HG02943 (cell line): Measurements from ENCODE around the gene PSD4.

ENCODE experiments used
- ATAC-seq: cut with Tn5 transposase; IDR thresholded peaks from one replicate; pipeline ENCODE4 v1.9.1; 2021; ENCODE audit warnings: mild to moderate bottlenecking, low read depth, moderate library complexity; ENCODE audit not compliant: unreplicated experiment

The PSD4 gene

GRCh38 chr2:113141451-113141850 lies 32.3 kb upstream of the PSD4 start:
- no peak for ATAC-seq

GRCh38 chr2:113142290-113142689 lies 31.5 kb upstream of the PSD4 start:
- no peak for ATAC-seq

GRCh38 chr2:113144259-113144658 lies 29.5 kb upstream of the PSD4 start:
- ATAC-seq: no peak

DNA sequence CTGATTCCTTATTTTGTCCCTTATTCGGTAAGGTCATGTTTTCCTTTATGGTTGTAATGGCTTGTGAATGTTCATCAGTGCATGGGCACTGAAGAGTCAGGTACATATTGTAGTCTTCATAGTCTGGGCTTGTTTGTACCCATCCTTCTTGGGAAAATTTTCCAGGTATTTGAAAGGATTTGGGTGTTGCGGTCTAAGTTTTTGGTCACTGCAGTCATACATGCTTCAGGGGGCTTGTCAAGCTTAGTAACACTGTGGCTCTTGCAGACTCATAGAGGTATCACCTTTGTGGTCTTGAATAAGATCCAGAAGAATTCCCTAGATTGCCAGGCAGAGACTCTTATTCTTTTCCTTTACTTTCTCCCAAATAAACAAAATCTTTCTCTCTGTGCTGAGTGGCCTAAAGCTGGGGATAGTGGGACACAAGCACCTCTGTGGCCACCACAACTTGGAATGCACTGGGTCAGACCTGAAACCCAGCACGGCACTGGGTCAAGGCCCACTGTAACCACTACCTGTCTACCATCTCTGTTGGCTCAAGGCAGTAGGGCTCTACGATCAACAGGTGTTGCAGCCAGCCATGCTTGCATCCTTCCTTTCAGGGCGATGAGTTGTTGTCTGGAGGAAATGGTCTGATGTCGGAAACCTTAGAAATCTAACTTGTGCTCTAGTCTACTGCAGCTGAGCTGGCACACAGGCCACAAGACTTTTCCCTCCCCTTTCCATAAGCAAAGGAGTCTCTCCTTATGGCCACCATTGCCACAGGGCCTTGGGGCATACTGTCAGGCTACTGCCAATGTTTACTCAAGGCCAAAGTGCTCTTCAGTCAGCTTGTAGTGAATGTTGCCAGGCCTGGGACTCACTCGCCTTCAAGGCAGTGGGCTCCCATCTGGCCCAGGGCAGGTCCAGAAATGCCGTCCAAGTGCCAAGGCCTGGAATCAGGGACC lies 24.9 kb upstream of the PSD4 start:
- no peak for ATAC-seq

DNA sequence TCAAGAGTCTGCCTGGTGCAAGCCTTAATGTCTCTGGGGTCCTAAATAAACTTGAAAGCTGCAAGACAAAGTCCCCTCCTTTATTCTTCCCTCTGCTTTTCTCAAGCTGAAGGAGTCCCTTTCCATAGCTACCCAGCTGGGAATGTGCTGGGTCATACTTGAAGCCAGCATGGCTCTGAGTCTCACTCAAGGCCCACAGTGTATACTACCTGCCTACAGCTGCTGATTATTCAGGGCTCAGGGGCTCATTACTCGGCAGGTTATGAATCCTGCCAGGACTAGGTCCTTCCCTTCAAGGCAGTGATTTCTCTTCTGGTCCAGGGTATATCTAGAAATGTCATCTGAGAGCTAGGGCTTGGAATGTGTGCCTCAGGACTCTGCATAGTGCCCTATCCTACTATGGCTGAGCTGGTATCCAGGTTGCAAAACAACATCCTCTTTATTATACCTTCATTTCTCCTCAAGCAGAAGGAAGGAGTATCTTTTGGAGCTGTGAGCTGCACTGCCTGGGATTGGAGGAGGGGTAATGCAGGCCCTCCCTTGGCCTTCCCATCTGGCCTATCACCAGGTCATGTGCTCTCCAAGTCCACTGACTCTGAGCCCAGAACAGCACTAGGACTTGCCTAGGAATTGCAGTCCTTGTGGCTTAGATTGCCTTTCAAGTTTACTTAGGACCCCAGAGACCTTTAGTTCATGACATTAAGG lies 24.1 kb upstream of the PSD4 start:
- no peak for ATAC-seq

GRCh38 chr2:113150258-113150601 lies 23.5 kb upstream of the PSD4 start:
- no peak for ATAC-seq

GRCh38 chr2:113155331-113155730 lies 18.4 kb upstream of the PSD4 start:
- no peak for ATAC-seq

- ATAC-seq: no peak
These were observed 17.3 kb upstream of the PSD4 start for GRCh38 chr2:113156278-113157117.

DNA sequence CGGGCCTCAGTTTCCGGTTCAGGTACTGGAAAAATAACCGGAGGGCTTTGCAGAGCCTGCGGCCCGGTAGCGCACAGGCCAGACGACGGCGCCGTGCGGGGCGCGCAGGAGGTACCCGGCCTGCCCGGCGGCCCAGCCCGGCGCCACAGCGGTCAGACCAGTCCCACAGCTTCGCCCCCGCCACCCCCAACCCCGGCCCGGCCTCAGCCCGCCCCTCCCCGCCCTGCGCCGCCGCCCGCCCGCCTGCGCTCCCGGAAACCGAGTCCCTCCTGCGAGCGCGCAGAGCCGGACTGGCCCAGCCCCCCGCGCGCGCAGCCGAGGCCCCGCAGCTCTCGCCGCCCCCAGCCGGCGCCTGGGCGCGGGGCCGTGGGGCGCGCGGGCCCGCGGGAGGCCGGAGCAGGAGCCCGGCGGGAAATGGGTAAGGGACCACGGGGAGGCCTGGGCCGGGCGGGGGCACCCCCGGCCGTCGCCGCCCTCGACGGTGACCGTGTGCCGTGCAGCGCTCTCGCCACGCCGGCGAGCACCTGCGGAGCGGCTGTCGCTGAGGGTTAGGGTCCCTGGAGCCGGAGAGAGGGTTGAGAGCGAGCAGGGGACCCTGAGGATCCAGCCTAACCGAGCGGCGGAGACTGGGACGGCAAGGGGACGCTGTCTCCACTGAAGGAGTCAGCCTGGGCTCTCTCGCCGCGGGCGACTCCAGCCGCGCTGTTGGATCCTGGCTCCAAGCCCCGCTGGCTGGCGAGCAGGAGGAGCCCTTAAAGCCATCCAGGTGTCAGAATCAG lies 16.5 kb upstream of the PSD4 start:
- ATAC-seq: no peak

DNA sequence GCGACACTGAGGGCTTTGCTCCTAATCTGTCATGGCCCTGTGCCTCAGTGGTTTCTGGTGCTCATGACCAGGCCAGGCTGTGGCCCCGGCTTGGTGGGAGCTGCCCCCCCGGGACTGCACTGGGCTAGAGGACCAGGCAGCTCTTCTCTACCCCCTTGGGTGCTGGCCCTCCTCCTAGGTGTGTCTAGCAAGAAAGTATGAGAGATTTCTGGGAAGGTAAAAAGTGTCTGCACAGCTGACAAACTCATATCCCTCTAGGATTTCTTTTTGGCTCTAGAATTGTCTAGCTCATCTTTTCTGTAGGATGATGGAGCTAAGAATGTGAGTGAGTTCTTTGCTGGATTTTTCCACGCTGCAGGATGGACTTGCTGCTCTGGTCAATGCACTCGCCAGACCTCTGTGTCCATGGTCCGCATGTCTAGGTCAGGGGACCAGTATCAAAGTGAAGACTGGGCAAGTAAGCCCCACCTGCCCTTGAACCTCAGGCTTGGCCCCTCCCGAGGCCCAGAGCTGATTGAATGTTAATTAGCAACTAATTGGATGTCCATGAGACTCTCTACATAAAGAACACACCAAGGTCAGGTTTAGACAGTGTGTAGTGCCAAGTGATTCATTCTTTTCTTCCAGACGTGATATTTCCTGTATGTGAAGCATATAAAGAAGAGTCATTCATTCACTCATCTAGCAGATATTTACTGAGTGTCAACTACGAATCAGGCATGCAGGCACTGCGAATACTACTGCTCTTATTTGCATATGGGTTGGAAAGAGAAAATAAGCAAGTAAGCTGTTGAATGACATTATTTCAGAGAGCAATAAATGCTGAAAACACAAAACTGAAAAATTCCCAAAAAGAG lies 15.6 kb upstream of the PSD4 start:
- no peak for ATAC-seq

GRCh38 chr2:113158884-113159553 lies 14.8 kb upstream of the PSD4 start:
- ATAC-seq: no peak

DNA sequence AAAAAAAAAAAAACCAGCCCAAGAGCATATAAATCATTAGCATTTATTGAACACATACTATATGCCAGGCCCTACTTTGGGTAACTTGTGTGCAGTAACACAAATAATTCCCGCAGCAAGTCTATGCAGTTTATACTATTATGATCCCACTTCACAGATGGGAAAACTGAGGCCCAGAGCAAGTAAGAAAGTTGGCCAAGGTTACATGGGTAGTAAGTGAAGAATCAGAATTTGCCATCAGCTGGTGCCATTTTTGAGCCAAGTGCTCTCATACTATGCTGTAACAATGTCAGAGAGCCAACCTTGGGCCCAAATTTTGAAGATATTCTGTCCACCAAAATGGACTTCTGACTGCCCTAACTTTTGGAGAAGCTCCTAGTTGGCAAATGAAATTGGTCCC lies 13.5 kb upstream of the PSD4 start:
- ATAC-seq: no peak

GRCh38 chr2:113160962-113161361 lies 12.8 kb upstream of the PSD4 start:
- ATAC-seq: no peak

DNA sequence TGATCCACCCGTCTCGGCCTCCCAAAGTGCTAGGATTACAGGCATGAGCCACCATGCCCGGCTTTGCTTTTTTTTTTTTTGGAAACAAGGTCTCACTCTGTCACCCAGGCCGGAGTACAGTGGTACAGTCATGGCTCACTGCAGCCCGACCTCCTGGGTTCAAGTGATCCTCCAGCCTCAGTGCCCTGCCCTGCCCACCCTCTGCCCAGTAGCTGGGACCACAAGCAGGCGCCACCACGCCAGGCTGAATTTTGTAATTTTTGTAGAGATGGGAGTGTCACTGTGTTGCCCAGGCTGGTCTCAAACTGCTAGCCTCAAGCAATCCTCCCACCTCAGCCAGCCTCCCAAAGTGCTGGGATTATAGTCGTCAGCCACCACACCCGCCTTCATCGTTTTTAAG lies 11.6 kb upstream of the PSD4 start:
- no peak for ATAC-seq

GRCh38 chr2:113162869-113163268 lies 10.9 kb upstream of the PSD4 start:
- ATAC-seq: no peak

GRCh38 chr2:113164215-113164929 lies 9.4 kb upstream of the PSD4 start:
- no peak for ATAC-seq

DNA sequence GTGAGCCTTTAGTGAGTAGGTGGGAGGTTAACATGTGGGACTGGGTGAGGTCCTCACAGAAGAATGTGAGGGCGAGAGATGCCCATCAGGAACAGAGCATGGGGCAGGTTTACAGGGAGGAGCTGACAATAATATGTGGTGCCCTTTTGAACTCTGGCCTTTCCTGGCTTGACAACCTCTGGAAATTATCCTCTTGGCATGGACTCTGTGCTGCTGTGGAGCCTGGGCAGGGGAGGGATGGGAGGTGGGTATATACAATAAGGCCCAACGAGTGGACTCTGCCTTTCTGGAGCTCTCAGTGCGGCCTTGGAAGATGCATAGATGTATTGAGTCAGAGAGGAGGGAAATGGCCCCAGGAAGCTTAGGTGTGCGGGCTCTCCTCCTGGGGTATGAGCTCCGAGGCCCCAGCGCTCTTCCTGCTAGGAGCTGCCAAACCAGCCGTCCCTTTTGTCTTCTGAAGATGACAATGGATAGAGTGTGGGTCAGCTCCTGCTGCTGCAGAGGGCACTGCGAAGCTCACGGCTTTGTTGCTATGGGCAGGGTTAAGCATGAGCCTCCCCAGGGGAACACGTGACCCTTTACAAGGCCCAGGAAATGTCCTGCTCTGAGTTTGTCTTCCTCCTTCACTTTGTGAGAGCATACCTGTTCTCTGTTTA lies 8.7 kb upstream of the PSD4 start:
- no peak for ATAC-seq

DNA sequence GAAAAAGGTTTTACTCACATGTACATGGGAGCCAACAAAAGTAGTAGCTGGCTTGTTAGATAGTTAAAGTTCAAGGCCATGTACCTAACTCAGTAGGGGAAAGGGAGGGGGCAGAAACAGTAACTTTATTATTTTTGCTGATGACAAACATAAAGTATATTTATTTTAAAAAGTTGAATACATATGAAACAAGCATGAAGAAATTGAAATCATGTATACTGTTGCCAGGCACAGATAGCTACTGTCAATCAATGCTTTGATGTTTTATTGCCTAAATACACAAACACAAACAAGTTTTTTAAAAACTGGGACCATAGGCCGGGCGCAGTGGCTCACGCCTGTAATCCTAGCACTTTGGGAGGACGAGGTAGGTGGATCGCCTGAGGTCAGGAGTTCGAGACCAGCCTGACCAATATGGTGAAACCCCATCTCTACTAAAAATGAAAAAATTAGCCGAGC lies 7.6 kb upstream of the PSD4 start:
- no peak for ATAC-seq
